Endothelial cell of umbilical vein (primary cell): Measurements from ENCODE around the gene SFT2D3.

Source experiments
- CTCF ChIP-seq, 2 donors: IDR thresholded peaks; 1 replicate in 1 of 2; 2 replicates in 1 of 2; pipeline ENCODE4 v1.5.1; 2011; ENCODE audit warnings: low read length in 2 of 2, mild to moderate bottlenecking in 2 of 2, moderate library complexity in 2 of 2, control low read depth in 1 of 2, inconsistent platforms in 1 of 2, low read depth in 1 of 2; ENCODE audit not compliant: insufficient read depth in 1 of 2; ENCODE audit errors: extremely low read depth in 1 of 2
- EZH2 ChIP-seq: IDR thresholded peaks from 2 replicates; pipeline ENCODE4 v1.6.1; 2012; ENCODE audit warnings: borderline replicate concordance, low read depth, mild to moderate bottlenecking, moderate library complexity, low read length, inconsistent platforms; ENCODE audit not compliant: severe bottlenecking
- FOS ChIP-seq: IDR thresholded peaks from 2 replicates; pipeline ENCODE4 v1.6.1; 2011; ENCODE audit warnings: mild to moderate bottlenecking, low read length, moderate library complexity, borderline replicate concordance; ENCODE audit not compliant: insufficient read depth
- GATA2 ChIP-seq: IDR thresholded peaks from 2 replicates; pipeline ENCODE4 v1.7.0; 2011; ENCODE audit warnings: low read depth, mild to moderate bottlenecking, moderate library complexity, mixed read lengths, low read length; ENCODE audit not compliant: insufficient read length, insufficient read depth
- JUN ChIP-seq: IDR thresholded peaks from 2 replicates; pipeline ENCODE4 v1.6.1; 2011; ENCODE audit warnings: borderline replicate concordance, low read depth; ENCODE audit not compliant: insufficient read length, insufficient read depth
- MAX ChIP-seq: IDR thresholded peaks from 2 replicates; pipeline ENCODE4 v1.6.1; 2011; ENCODE audit not compliant: insufficient read depth, insufficient read length
- MYC ChIP-seq: IDR thresholded peaks from one replicate; pipeline ENCODE4 v1.6.1; 2011; ENCODE audit warnings: mild to moderate bottlenecking, low read depth, low read length
- POLR2A ChIP-seq: IDR thresholded peaks from 2 replicates; pipeline ENCODE4 v1.6.1; 2012; ENCODE audit warnings: low read depth, mild to moderate bottlenecking, control low read depth, low read length
- POLR2AphosphoS5 ChIP-seq: IDR thresholded peaks from 2 replicates; pipeline ENCODE4 v1.6.1; 2012; ENCODE audit warnings: low read depth, mild to moderate bottlenecking, control low read depth, low read length, moderate library complexity; ENCODE audit not compliant: insufficient read depth

- TF ChIP-seq CTCF (IDR thresholded peaks at IDR 0.05; ENCODE audit: extremely low read depth in 1 of 2, insufficient read depth in 1 of 2, low read depth in 1 of 2, low read length in 2 of 2) (no peak), POLR2AphosphoS5 (no peak), MAX (no peak), MYC (no peak), EZH2 (no peak), FOS (no peak), POLR2A (no peak), GATA2 (no peak), JUN (no peak)
These were observed 18.3 kb downstream of the SFT2D3 start for GRCh38 chr2:127719301-127720218.
